Measurements from ENCODE around the gene TMBIM4. TPM values are rescaled to one million over a fixed set of nuclear protein-coding genes. Genes with fewer than 3 reads are reported as not detected.

Gene TMBIM4
- total RNA-seq, 2 donors from 2014 or later: 242 to 337 TPM

DNA sequence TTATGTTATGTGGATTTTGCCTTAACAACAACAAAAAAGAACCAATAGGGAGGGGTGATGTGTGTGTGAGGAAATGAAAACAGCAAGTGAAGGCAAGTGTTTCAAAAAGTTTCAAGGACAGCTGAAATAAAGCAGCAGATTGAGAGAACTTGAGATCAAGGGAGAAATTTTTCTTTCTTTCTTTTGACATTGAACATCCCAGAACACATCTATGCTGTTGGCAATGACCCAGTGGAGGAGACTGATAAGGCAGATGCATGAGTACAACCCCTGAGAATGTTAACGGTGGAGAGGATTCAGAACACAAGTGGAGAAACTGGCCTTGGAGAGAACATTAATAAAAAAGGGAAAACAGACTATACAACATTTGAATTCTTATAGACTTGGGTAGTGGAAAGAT lies 42.1 kb downstream of the TMBIM4 start:
- no peak overlapping the region for H3K4me3 ChIP-seq
- DNase-seq (ENCODE audit: low spot score): no peak
- H3K4me1 ChIP-seq (replicated peaks): no peaks in the 10 kb centered on the region
- H3K27me3 ChIP-seq (replicated peaks; ENCODE audit: insufficient read depth): no peaks in the 10 kb centered on the region
- intact Hi-C loops (cut with DNase I): no loop called here
- no peaks in the 10 kb centered on the region for H3K9me3 ChIP-seq
- WGBS: 87% methylated on average over 1 of the region's 1 CpG
- H3K27ac ChIP-seq: no peak overlapping the region
- no peaks in the 10 kb centered on the region for H3K36me3 ChIP-seq
- TF ChIP-seq POLR2A (IDR thresholded peaks at IDR 0.05): no peak
- TF ChIP-seq POLR2AphosphoS5 (IDR thresholded peaks at IDR 0.05): no peak
- TF ChIP-seq, protein P1, sequence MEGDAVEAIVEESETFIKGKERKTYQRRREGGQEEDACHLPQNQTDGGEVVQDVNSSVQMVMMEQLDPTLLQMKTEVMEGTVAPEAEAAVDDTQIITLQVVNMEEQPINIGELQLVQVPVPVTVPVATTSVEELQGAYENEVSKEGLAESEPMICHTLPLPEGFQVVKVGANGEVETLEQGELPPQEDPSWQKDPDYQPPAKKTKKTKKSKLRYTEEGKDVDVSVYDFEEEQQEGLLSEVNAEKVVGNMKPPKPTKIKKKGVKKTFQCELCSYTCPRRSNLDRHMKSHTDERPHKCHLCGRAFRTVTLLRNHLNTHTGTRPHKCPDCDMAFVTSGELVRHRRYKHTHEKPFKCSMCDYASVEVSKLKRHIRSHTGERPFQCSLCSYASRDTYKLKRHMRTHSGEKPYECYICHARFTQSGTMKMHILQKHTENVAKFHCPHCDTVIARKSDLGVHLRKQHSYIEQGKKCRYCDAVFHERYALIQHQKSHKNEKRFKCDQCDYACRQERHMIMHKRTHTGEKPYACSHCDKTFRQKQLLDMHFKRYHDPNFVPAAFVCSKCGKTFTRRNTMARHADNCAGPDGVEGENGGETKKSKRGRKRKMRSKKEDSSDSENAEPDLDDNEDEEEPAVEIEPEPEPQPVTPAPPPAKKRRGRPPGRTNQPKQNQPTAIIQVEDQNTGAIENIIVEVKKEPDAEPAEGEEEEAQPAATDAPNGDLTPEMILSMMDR (IDR thresholded peaks at IDR 0.05): no peak

DNA sequence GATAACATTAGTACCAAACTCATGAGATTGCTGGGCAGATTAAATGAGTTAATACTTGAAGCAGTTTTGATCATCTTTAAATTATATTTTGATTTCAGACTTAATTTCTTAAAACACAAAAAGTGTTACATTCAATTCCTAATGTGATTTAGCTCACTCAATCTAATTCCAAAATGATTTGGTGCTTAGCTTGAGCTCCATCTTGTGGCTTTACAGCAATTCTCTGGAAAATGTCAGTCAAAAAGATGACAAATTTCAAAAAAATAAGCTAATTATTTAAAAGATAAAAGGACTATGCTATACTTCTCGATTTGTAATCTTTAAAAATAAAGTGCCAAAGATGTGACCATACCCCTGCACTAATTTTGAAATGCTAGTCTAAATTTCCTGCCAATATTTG lies 49.3 kb downstream of the TMBIM4 start:
- H3K36me3 ChIP-seq: no peaks in the 10 kb centered on the region
- H3K27me3 ChIP-seq (replicated peaks; ENCODE audit: insufficient read depth): no peaks in the 10 kb centered on the region
- TF ChIP-seq POLR2AphosphoS5 (IDR thresholded peaks at IDR 0.05) (no peak), POLR2A (IDR thresholded peaks at IDR 0.05) (no peak)
- TF ChIP-seq, protein P1 (IDR thresholded peaks at IDR 0.05): no peak
- no peak overlapping the region for H3K4me3 ChIP-seq
- DNase-seq (ENCODE audit: low spot score): no peak
- no peaks in the 10 kb centered on the region for H3K9me3 ChIP-seq
- H3K27ac ChIP-seq: no peak overlapping the region
- no peaks in the 10 kb centered on the region for H3K4me1 ChIP-seq (replicated peaks)
- WGBS: 93% methylated on average over 1 of the region's 1 CpG
- intact Hi-C loops (cut with DNase I): no loop called here

DNA sequence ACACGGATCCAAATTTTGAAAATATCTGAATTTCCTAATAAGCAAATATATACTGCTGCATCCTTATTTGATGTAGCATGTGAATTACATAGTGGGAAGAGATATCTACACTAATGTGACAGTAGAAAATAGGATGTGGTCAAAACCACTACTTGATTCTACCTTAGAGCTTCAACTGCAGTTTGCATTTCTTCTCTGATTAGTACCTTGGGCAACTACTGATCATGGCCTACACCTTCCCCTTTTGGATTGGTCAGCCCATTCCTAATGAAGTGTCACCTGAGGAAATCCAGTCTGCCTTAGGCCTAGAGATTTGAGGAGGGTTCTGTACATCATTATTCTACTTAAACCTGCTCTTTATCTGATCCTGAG lies 49.9 kb downstream of the TMBIM4 start:
- H3K4me1 ChIP-seq (replicated peaks): no peaks in the 10 kb centered on the region
- H3K27ac ChIP-seq: no peak overlapping the region
- WGBS: 96% methylated on average over 1 of the region's 1 CpG
- H3K36me3 ChIP-seq: no peaks in the 10 kb centered on the region
- H3K9me3 ChIP-seq: no peaks in the 10 kb centered on the region
- DNase-seq (ENCODE audit: low spot score): no peak
- no peaks in the 10 kb centered on the region for H3K27me3 ChIP-seq (replicated peaks; ENCODE audit: insufficient read depth)
- H3K4me3 ChIP-seq: no peak overlapping the region
- TF ChIP-seq POLR2A (IDR thresholded peaks at IDR 0.05) (no peak), POLR2AphosphoS5 (IDR thresholded peaks at IDR 0.05) (no peak)
- TF ChIP-seq, protein P1 (IDR thresholded peaks at IDR 0.05): no peak
- intact Hi-C loops (cut with DNase I): no loop called here

DNA sequence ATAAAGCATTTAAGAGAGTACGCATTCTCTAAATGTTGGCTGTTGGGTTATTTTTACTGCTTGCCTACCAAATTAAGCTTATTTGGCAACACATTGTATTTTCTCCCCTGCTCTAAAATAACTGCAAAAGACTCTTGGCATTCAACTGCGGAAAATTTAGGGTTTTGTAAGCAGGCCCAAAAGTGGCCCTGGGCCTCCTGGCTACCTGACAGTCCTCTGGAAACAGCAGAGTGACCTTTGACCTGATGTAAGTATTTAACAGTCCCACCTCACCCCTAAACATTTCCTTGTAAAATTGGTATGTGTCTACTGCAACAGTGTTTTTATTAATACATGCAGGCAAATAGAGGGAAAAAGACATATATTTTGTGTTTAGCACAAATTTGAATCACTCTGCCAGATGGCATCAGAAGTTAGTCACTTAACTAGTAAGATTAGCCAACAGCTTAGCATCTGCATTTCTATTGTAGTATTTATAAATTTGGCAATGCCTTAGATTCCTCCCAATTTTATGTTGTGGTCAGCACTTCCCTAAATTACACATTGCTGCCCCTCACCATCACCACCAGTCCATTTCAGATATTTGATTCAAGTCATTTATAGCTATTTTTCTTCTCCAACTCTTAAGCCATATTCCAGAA lies 50.4 kb downstream of the TMBIM4 start:
- DNase-seq (ENCODE audit: low spot score): no peak
- Histone ChIP-seq H3K9me3 (no peaks in the 10 kb centered on the region), H3K4me1 (replicated peaks) (no peaks in the 10 kb centered on the region), H3K27ac (no peak overlapping the region), H3K27me3 (replicated peaks; ENCODE audit: insufficient read depth) (no peaks in the 10 kb centered on the region), H3K36me3 (no peaks in the 10 kb centered on the region), H3K4me3 (no peak overlapping the region)
- intact Hi-C loops (cut with DNase I): no loop called here
- WGBS: 92% methylated on average over 2 of the region's 2 CpGs
- TF ChIP-seq POLR2A (IDR thresholded peaks at IDR 0.05) (no peak), POLR2AphosphoS5 (IDR thresholded peaks at IDR 0.05) (no peak)
- TF ChIP-seq, protein P1 (IDR thresholded peaks at IDR 0.05): no peak

DNA sequence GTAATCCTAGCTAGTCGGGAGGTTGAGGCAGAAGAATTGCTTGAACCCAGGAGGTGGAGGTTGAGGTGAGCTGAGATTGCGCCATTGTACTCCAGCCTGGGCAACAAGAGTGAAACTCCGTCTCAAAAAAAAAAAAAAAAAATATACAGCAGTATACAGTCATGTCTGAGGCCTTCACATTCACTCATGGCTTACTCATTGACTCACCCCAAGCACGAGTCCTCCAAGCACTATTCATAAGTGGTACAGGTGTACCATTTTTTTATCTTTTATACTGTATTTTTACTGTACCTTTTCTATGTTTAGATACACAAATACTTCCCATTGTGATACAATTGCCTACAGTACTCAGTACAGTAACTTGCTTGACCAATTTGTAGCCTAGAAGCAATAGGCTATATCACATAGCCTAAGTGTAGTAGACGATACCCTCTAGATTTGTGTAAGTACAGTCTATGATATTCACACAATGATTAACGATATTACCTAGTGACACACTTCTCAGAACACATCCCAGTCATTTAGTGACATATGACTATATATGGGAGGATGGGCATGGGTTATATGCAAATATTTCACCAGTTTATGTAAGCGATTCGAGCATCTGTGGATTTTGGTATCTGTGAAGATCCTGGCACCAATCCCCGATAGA lies 51.4 kb downstream of the TMBIM4 start:
- H3K27me3 ChIP-seq (replicated peaks; ENCODE audit: insufficient read depth): no peaks in the 10 kb centered on the region
- TF ChIP-seq POLR2A (IDR thresholded peaks at IDR 0.05) (no peak), POLR2AphosphoS5 (IDR thresholded peaks at IDR 0.05) (no peak)
- TF ChIP-seq, protein P1 (IDR thresholded peaks at IDR 0.05): no peak
- DNase-seq (ENCODE audit: low spot score): no peak
- H3K4me3 ChIP-seq: no peak overlapping the region
- intact Hi-C loops (cut with DNase I): no loop called here
- H3K4me1 ChIP-seq (replicated peaks): no peaks in the 10 kb centered on the region
- H3K27ac ChIP-seq: no peak overlapping the region
- no peaks in the 10 kb centered on the region for H3K9me3 ChIP-seq
- no peaks in the 10 kb centered on the region for H3K36me3 ChIP-seq
- WGBS: 97% methylated on average over 9 of the region's 9 CpGs

Measured in prostate gland (tissue), 2 donors.